ENCODE data around the gene SH2B3.

SH2B3 gene

DNA sequence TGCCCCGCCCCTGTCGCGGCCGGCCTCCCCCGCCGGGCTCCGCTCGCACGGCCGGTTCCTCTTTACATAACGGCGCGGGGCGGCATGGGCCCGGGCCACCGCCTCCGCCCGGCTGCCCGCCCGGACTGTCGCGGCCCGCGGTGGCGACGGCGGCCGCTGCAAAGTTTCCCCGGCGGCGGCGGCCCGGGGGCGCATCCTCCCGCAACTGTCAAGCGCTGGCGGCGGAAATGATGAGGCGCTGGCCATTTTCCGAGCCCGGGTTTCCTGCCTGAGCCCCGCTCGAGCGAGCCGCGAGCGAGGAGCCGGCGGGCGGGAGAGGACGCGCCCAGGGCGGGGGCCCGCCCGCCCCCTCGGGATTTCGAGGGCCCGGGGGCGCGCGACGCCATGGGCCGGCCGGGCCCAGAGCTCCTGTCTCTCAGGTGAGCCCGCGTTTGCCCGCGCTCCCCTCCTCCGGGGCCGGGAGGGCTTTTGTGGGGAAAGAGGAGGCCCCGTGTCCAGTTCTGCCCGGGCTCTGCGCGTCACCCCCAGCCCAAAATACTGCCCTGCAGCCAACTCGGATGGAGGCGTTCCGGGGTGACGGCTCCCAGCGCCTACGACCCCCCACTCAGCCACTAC lies at the start of gene SH2B3:
TSS of gene SH2B3 (plus strand) at position 65 of the 615 bp plus-strand sequence. CDS start 12,223 bp downstream, outside the sequence.
- Histone ChIP-seq H3K4me1 (peaks cover 5% of the 10 kb centered on the region), H3K27me3 (ENCODE audit: control insufficient read depth, insufficient read depth, low read length) (no peaks in the 10 kb centered on the region), H3K79me2 (no peaks in the 10 kb centered on the region), H3K4me3 (ENCODE audit: low read depth, low read length) (peak within 1 kb of the TSS; percentile 63), H3K4me2 (ENCODE audit: low read length) (peak within 1 kb of the TSS; percentile 79), H2AFZ (peak within 1 kb of the TSS; percentile 85), H3K27ac (peak within 1 kb of the TSS; percentile 48), H3K36me3 (ENCODE audit: control insufficient read depth, insufficient read depth, low read length) (no peaks in the 10 kb centered on the region), H3K9ac (no peak within 1 kb of the TSS), H3K9me3 (ENCODE audit: control insufficient read depth, low read length) (no peaks in the 10 kb centered on the region)
- TF ChIP-seq CTCF (IDR thresholded peaks at IDR 0.05): no peak

- Histone ChIP-seq H3K9ac (no peak overlapping the region), H3K27me3 (ENCODE audit: control insufficient read depth, insufficient read depth, low read length) (no peaks in the 10 kb centered on the region), H3K36me3 (ENCODE audit: control insufficient read depth, insufficient read depth, low read length) (no peaks in the 10 kb centered on the region), H3K4me2 (ENCODE audit: low read length) (no peak overlapping the region), H3K4me3 (ENCODE audit: low read depth, low read length) (no peak overlapping the region), H3K4me1 (no peaks in the 10 kb centered on the region), H3K79me2 (no peaks in the 10 kb centered on the region), H3K27ac (no peak overlapping the region), H2AFZ (no peak overlapping the region), H3K9me3 (ENCODE audit: control insufficient read depth, low read length) (no peaks in the 10 kb centered on the region)
- TF ChIP-seq CTCF (IDR thresholded peaks at IDR 0.05): no peak
Measured at GRCh38 chr12:111359231-111359913, 46.4 kb upstream of the SH2B3 start.

- Histone ChIP-seq H3K27me3 (ENCODE audit: control insufficient read depth, insufficient read depth, low read length) (no peaks in the 10 kb centered on the region), H3K9ac (no peak overlapping the region), H3K4me1 (no peaks in the 10 kb centered on the region), H3K4me2 (ENCODE audit: low read length) (no peak overlapping the region), H3K27ac (no peak overlapping the region), H3K4me3 (ENCODE audit: low read depth, low read length) (no peak overlapping the region), H3K79me2 (no peaks in the 10 kb centered on the region), H3K36me3 (ENCODE audit: control insufficient read depth, insufficient read depth, low read length) (no peaks in the 10 kb centered on the region), H3K9me3 (ENCODE audit: control insufficient read depth, low read length) (no peaks in the 10 kb centered on the region), H2AFZ (no peak overlapping the region)
- no peak for TF ChIP-seq CTCF (IDR thresholded peaks at IDR 0.05)
Measured at GRCh38 chr12:111359914-111360276, 45.8 kb upstream of the SH2B3 start.

DNA sequence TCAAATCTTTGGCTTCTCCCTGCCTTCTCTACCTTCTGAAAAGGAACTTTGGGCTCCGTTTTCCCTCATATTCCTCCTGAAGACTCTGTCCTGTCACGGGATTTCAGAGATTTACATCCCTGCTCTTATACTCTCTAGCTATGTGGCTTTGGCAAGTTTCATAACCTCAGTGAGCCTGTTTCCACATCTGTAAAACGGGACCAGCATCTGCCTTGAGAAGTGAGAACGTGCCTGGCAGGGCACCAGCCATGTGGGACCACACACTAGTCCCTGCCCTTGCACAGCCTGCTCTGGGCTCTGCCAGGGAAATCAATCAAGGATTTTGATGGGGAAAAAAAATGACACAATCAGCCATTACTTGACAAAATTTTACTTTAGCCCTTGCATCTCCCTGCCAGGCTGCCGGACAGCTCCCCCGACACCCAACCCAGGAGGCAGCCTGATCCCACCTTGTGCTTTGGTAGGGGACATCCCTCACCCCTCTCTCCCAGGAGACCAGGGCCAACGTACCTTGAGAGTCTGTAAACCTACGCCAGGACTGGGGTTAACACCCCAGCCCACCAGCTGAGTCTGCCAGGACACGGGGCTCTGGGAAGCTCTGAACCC lies 45.3 kb upstream of the SH2B3 start:
- H2AFZ ChIP-seq: no peak overlapping the region
- H3K4me3 ChIP-seq (ENCODE audit: low read depth, low read length): no peak overlapping the region
- H3K4me1 ChIP-seq: no peaks in the 10 kb centered on the region
- H3K36me3 ChIP-seq (ENCODE audit: control insufficient read depth, insufficient read depth, low read length): no peaks in the 10 kb centered on the region
- no peaks in the 10 kb centered on the region for H3K79me2 ChIP-seq
- H3K4me2 ChIP-seq (ENCODE audit: low read length): no peak overlapping the region
- no peaks in the 10 kb centered on the region for H3K9me3 ChIP-seq (ENCODE audit: control insufficient read depth, low read length)
- H3K9ac ChIP-seq: no peak overlapping the region
- no peak overlapping the region for H3K27ac ChIP-seq
- no peak for TF ChIP-seq CTCF (IDR thresholded peaks at IDR 0.05)
- H3K27me3 ChIP-seq (ENCODE audit: control insufficient read depth, insufficient read depth, low read length): no peaks in the 10 kb centered on the region

Data from parathyroid adenoma (tissue), 2 donors.